HG03342 (cell line): ENCODE results near the gene MREG.
"Not testable (repeated sequence)": the region's sequence is repeated elsewhere in the genome, so short reads cannot be mapped to it uniquely, and the experiment has no call there.

Source experiments
- ATAC-seq: cut with Tn5 transposase; IDR thresholded peaks from one replicate; pipeline ENCODE4 v1.9.1; 2021; ENCODE audit warnings: mild to moderate bottlenecking, moderate library complexity; ENCODE audit not compliant: unreplicated experiment

The MREG gene

GRCh38 chr2:216021768-216022565 lies 8.6 kb upstream of the MREG start:
- no peak for ATAC-seq

GRCh38 chr2:216018709-216019108 lies 5.4 kb upstream of the MREG start:
- ATAC-seq: no peak

GRCh38 chr2:216017365-216017764 lies 4.0 kb upstream of the MREG start:
- ATAC-seq: no peak

GRCh38 chr2:216016581-216016980 lies 3.2 kb upstream of the MREG start:
- no peak for ATAC-seq

GRCh38 chr2:216015722-216016464 lies 2.5 kb upstream of the MREG start:
- ATAC-seq: peak; percentile 89

GRCh38 chr2:216014986-216015385 lies 1.6 kb upstream of the MREG start:
- ATAC-seq: no peak

- no peak for ATAC-seq
Measured at GRCh38 chr2:216014006-216014405, 655 bp upstream of the MREG start.

- no peak for ATAC-seq
Measured at GRCh38 chr2:216012830-216013079, 596 bp downstream of the MREG start.

GRCh38 chr2:216012133-216012829 lies 1.1 kb downstream of the MREG start:
- ATAC-seq: no peak

GRCh38 chr2:216009215-216009614 lies 4.1 kb downstream of the MREG start:
- not testable (repeated sequence) for ATAC-seq

GRCh38 chr2:216008387-216008786 lies 5.0 kb downstream of the MREG start:
- ATAC-seq: no peak

- ATAC-seq: peak; percentile 29
Measured at GRCh38 chr2:216006164-216006663, 7.1 kb downstream of the MREG start.

- peak; percentile 28 for ATAC-seq
Measured at GRCh38 chr2:216004697-216005283, 8.6 kb downstream of the MREG start.

- ATAC-seq: no peak
Measured at GRCh38 chr2:216003876-216004696, 9.3 kb downstream of the MREG start.

GRCh38 chr2:216002693-216003092 lies 10.7 kb downstream of the MREG start:
- no peak for ATAC-seq

GRCh38 chr2:216002101-216002678 lies 11.2 kb downstream of the MREG start:
- ATAC-seq: no peak

- ATAC-seq: no peak
Measured at GRCh38 chr2:216001216-216002100, 11.9 kb downstream of the MREG start.

GRCh38 chr2:215998636-215999035 lies 14.7 kb downstream of the MREG start:
- no peak for ATAC-seq

- no peak for ATAC-seq
Measured at GRCh38 chr2:215997219-215997618, 16.1 kb downstream of the MREG start.
